HL-60 (cell line): Measurements from ENCODE around the gene AP1G1.
"Not testable (repeated sequence)": the region's sequence is repeated elsewhere in the genome, so short reads cannot be mapped to it uniquely, and the experiment has no call there.

Experiments
- DNase-seq, 2 experiments: peaks; one replicate each; pipeline ENCODE4 v3.0.0-alpha.2; 2010 to 2020; ENCODE audit warnings: low read depth in 1 of 2, low spot score in 1 of 2
- H3K27ac ChIP-seq: fragments of 250-450 bp; sonication (Bioruptor Pico); replicated peaks from 2 replicates; pipeline ENCODE4 v1.5.1; 2020; ENCODE audit warnings: mild to moderate bottlenecking, moderate library complexity
- H3K27me3 ChIP-seq: fragments of 250-450 bp; sonication (Bioruptor Pico); 2 replicates; pipeline ENCODE4 v1.5.1; 2021; ENCODE audit warnings: mild to moderate bottlenecking, moderate library complexity; ENCODE audit not compliant: insufficient read depth, poor library complexity, severe bottlenecking
- H3K4me3 ChIP-seq: replicated peaks from 2 replicates; pipeline ENCODE4 v1.5.1; 2011; ENCODE audit warnings: mild to moderate bottlenecking, control low read depth, low read length; ENCODE audit not compliant: insufficient read depth
- GABPA ChIP-seq: IDR thresholded peaks from 2 replicates; pipeline ENCODE4 v1.6.1; 2012; ENCODE audit warnings: low read depth
- POLR2AphosphoS5 ChIP-seq: IDR thresholded peaks from 2 replicates; pipeline ENCODE4 v1.6.1; 2012; ENCODE audit warnings: low read depth
- SPI1 ChIP-seq: IDR thresholded peaks from 2 replicates; pipeline ENCODE4 v1.6.1; 2012; ENCODE audit warnings: low read depth, mild to moderate bottlenecking, borderline replicate concordance
- TF ChIP-seq, protein P1 (sequence below): IDR thresholded peaks from one replicate; pipeline ENCODE4 v1.5.1; 2011; ENCODE audit warnings: low read length, control low read depth, inconsistent platforms; ENCODE audit not compliant: insufficient read depth
- TF ChIP-seq, protein P2 (sequence below): IDR thresholded peaks from 2 replicates; pipeline ENCODE4 v1.6.1; 2012; ENCODE audit warnings: low read depth; ENCODE audit not compliant: insufficient replicate concordance

The AP1G1 gene

GRCh38 chr16:71693164-71693563, 115.5 kb downstream of the AP1G1 start:
- Histone ChIP-seq H3K4me3 (no peak overlapping the region), H3K27ac (no peak overlapping the region), H3K27me3 (no peaks in the 10 kb centered on the region)
- no peak for DNase-seq
- TF ChIP-seq POLR2AphosphoS5 (no peak), GABPA (no peak)

DNA sequence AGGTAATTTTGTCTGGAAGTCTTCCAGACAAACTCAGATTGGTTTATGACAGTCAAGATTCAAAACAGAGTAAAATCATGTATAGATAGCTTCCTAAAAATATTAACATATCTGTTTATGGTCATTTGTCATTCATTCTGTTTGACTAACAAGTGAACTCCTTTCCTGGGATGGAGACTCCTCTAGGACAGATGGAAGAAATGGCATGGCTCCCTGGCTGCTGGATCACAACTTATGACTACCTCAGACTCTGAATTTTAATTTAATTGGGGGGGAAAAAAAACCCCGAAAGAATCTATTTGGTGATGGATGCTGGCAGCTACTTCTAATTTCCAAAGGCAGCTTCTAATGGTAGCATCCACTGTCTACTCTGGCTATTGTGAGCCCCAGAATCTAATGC, 118.7 kb downstream of the AP1G1 start:
- H3K4me3 ChIP-seq: no peak overlapping the region
- no peak for DNase-seq
- H3K27ac ChIP-seq: no peak overlapping the region
- TF ChIP-seq POLR2AphosphoS5 (no peak), SPI1 (no peak), GABPA (no peak)
- TF ChIP-seq, protein P1, sequence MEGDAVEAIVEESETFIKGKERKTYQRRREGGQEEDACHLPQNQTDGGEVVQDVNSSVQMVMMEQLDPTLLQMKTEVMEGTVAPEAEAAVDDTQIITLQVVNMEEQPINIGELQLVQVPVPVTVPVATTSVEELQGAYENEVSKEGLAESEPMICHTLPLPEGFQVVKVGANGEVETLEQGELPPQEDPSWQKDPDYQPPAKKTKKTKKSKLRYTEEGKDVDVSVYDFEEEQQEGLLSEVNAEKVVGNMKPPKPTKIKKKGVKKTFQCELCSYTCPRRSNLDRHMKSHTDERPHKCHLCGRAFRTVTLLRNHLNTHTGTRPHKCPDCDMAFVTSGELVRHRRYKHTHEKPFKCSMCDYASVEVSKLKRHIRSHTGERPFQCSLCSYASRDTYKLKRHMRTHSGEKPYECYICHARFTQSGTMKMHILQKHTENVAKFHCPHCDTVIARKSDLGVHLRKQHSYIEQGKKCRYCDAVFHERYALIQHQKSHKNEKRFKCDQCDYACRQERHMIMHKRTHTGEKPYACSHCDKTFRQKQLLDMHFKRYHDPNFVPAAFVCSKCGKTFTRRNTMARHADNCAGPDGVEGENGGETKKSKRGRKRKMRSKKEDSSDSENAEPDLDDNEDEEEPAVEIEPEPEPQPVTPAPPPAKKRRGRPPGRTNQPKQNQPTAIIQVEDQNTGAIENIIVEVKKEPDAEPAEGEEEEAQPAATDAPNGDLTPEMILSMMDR: no peak
- TF ChIP-seq, protein P2, sequence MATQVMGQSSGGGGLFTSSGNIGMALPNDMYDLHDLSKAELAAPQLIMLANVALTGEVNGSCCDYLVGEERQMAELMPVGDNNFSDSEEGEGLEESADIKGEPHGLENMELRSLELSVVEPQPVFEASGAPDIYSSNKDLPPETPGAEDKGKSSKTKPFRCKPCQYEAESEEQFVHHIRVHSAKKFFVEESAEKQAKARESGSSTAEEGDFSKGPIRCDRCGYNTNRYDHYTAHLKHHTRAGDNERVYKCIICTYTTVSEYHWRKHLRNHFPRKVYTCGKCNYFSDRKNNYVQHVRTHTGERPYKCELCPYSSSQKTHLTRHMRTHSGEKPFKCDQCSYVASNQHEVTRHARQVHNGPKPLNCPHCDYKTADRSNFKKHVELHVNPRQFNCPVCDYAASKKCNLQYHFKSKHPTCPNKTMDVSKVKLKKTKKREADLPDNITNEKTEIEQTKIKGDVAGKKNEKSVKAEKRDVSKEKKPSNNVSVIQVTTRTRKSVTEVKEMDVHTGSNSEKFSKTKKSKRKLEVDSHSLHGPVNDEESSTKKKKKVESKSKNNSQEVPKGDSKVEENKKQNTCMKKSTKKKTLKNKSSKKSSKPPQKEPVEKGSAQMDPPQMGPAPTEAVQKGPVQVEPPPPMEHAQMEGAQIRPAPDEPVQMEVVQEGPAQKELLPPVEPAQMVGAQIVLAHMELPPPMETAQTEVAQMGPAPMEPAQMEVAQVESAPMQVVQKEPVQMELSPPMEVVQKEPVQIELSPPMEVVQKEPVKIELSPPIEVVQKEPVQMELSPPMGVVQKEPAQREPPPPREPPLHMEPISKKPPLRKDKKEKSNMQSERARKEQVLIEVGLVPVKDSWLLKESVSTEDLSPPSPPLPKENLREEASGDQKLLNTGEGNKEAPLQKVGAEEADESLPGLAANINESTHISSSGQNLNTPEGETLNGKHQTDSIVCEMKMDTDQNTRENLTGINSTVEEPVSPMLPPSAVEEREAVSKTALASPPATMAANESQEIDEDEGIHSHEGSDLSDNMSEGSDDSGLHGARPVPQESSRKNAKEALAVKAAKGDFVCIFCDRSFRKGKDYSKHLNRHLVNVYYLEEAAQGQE: no peak
- no peaks in the 10 kb centered on the region for H3K27me3 ChIP-seq

GRCh38 chr16:71687861-71688260, 120.8 kb downstream of the AP1G1 start:
- no peak for DNase-seq
- no peak overlapping the region for H3K4me3 ChIP-seq
- TF ChIP-seq, protein P2: no peak
- TF ChIP-seq GABPA (no peak), POLR2AphosphoS5 (no peak), SPI1 (no peak)
- TF ChIP-seq, protein P1: no peak
- no peak overlapping the region for H3K27ac ChIP-seq
- H3K27me3 ChIP-seq: no peaks in the 10 kb centered on the region

GRCh38 chr16:71684280-71684679, 124.4 kb downstream of the AP1G1 start:
- DNase-seq, H3K27me3 ChIP-seq, H3K4me3 ChIP-seq, H3K27ac ChIP-seq: not testable (repeated sequence)

- no peaks in the 10 kb centered on the region for H3K27me3 ChIP-seq
- H3K27ac ChIP-seq: no peak overlapping the region
- no peak for DNase-seq
- no peak overlapping the region for H3K4me3 ChIP-seq
- TF ChIP-seq GABPA: no peak
- TF ChIP-seq SPI1: no peak
These were observed 127.3 kb downstream of the AP1G1 start for GRCh38 chr16:71681360-71681759.
